Measurements from ENCODE around the gene STH.
A peak's percentile ranks its signal among the peaks of the same experiment; 100 is the strongest.

The STH gene

GRCh38 chr17:46043606-46044005 is 44.6 kb downstream of the STH start:
- no peak overlapping the region for H3K4me3 ChIP-seq (ENCODE audit: control insufficient read depth, low read depth, low read length)
- no peak for DNase-seq (ENCODE audit: low read depth)
- no peak for TF ChIP-seq CTCF (IDR thresholded peaks at IDR 0.05; ENCODE audit: control insufficient read depth, insufficient read depth, low read depth, low read length, missing control alignments)

GRCh38 chr17:46044286-46044928 is 45.4 kb downstream of the STH start:
- peak; percentile 84 for TF ChIP-seq CTCF (IDR thresholded peaks at IDR 0.05; ENCODE audit: control insufficient read depth, insufficient read depth, low read depth, low read length, missing control alignments)
- DNase-seq (ENCODE audit: low read depth), result peak; percentile 79
- H3K4me3 ChIP-seq (ENCODE audit: control insufficient read depth, low read depth, low read length), result no peak overlapping the region

GRCh38 chr17:46044989-46045388 is 45.9 kb downstream of the STH start:
- no peak for DNase-seq (ENCODE audit: low read depth)
- no peak overlapping the region for H3K4me3 ChIP-seq (ENCODE audit: control insufficient read depth, low read depth, low read length)
- no peak for TF ChIP-seq CTCF (IDR thresholded peaks at IDR 0.05; ENCODE audit: control insufficient read depth, insufficient read depth, low read depth, low read length, missing control alignments)

- DNase-seq (ENCODE audit: low read depth), result no peak
- no peak for TF ChIP-seq CTCF (IDR thresholded peaks at IDR 0.05; ENCODE audit: control insufficient read depth, insufficient read depth, low read depth, low read length, missing control alignments)
- no peak overlapping the region for H3K4me3 ChIP-seq (ENCODE audit: control insufficient read depth, low read depth, low read length)
Measured at GRCh38 chr17:46045639-46046038, 46.6 kb downstream of the STH start.

- DNase-seq (ENCODE audit: low read depth), result no peak
- TF ChIP-seq CTCF (IDR thresholded peaks at IDR 0.05; ENCODE audit: control insufficient read depth, insufficient read depth, low read depth, low read length, missing control alignments), result no peak
- no peak overlapping the region for H3K4me3 ChIP-seq (ENCODE audit: control insufficient read depth, low read depth, low read length)
Measured at GRCh38 chr17:46046957-46047356, 47.9 kb downstream of the STH start.

- TF ChIP-seq CTCF (IDR thresholded peaks at IDR 0.05; ENCODE audit: control insufficient read depth, insufficient read depth, low read depth, low read length, missing control alignments), result no peak
- no peak overlapping the region for H3K4me3 ChIP-seq (ENCODE audit: control insufficient read depth, low read depth, low read length)
- DNase-seq (ENCODE audit: low read depth), result no peak
Measured at GRCh38 chr17:46047398-46047797, 48.3 kb downstream of the STH start.
